Spleen (tissue), 7 donors: Measurements from ENCODE around the gene ZFP14.

Experiments
- POLR2AphosphoS5 ChIP-seq, 3 donors: sonication (generic); formaldehyde crosslinking; IDR thresholded peaks; one replicate each; pipeline ENCODE4 v1.5.1; 2017; ENCODE audit warnings: antibody characterized with exemption in 3 of 3
- TF ChIP-seq, protein P1 (sequence below), 11 experiments: fragments of 200-600 bp in 7 of 11; fragments of 450-650 bp in 4 of 11; sonication (generic) in 4 of 11; IDR thresholded peaks in 8 of 11; conservative IDR thresholded peaks in 3 of 11; 1 replicate in 7 of 11; 2 replicates in 4 of 11; pipeline versions ENCODE4 v1.4.0 to v1.8.0; 2016 to 2021; ENCODE audit warnings: antibody characterized with exemption in 11 of 11, inconsistent platforms in 4 of 11, mild to moderate bottlenecking in 1 of 11
- donor health status: DM: no; HTN: no; CAD: no; lungs with moderate emphysema.
- donor health status: DM: no; HTN: no; CAD: no.
- donor health status: DM: no; HTN: no; CAD: no.

DNA sequence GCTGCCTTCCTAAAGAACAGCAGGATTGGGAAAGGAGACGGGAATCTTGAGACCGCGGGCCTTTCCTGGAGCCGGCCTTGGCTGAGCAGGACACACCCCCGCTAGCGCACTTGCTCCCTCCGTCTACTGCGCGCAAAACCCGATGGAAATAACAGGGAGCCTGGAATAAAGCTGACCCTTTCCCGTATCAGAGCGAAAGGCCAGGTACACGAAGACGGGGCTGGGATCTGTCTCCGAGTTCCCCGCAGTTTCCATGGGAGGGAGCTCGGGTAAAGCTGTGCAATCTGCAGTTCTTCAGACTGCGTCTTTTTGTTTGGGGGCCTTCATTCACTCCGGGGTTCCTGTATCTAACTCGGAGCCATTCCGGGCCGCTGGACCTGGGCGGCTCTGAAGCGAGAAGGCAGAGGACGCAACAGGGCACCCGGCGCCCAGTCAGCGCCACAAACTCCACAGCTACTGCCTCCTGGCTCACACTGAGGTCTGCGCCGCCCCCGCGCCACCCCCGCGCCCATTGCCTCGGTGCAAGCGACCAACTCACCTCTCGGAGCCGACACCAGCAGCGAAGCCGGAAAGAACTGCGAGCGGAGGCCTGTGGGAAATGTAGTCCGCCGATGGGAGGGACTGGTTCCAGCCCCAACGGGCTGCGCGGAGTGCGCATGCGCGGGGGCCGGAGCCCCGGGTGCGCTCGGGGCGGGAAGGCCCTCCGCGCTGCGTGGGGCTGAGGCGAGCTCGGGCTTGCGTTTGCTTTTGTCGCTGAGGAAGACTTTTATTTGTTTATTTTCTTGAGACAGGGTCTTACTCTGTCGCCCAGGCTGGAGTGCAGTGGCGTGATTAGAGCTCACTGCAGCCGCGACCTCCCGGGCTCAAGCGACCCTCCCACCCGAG lies at the start of gene ZFP14:
- TF ChIP-seq, protein P1, sequence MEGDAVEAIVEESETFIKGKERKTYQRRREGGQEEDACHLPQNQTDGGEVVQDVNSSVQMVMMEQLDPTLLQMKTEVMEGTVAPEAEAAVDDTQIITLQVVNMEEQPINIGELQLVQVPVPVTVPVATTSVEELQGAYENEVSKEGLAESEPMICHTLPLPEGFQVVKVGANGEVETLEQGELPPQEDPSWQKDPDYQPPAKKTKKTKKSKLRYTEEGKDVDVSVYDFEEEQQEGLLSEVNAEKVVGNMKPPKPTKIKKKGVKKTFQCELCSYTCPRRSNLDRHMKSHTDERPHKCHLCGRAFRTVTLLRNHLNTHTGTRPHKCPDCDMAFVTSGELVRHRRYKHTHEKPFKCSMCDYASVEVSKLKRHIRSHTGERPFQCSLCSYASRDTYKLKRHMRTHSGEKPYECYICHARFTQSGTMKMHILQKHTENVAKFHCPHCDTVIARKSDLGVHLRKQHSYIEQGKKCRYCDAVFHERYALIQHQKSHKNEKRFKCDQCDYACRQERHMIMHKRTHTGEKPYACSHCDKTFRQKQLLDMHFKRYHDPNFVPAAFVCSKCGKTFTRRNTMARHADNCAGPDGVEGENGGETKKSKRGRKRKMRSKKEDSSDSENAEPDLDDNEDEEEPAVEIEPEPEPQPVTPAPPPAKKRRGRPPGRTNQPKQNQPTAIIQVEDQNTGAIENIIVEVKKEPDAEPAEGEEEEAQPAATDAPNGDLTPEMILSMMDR (IDR thresholded peaks at IDR 0.05 in 8 of 11, conservative IDR thresholded peaks at IDR 0.05 in 3 of 11) = peak in 4 of 11 experiments; percentile 11 to 38 (median 22)
- peak; percentile 96 to 98 (median 96) for TF ChIP-seq POLR2AphosphoS5 (IDR thresholded peaks at IDR 0.05)
